B cell (primary cell): ENCODE results near the gene SUMF2.

Experiments
- EZH2 ChIP-seq: IDR thresholded peaks from 2 replicates; pipeline ENCODE4 v1.6.1; 2012; ENCODE audit warnings: borderline replicate concordance, low read depth, mild to moderate bottlenecking, moderate library complexity, low read length; ENCODE audit not compliant: insufficient read depth, poor library complexity, severe bottlenecking
- TF ChIP-seq, protein P1 (sequence below): fragments of 200-600 bp; IDR thresholded peaks from one replicate; pipeline ENCODE4 v1.8.0; 2022; ENCODE audit warnings: antibody characterized with exemption, mild to moderate bottlenecking

DNA sequence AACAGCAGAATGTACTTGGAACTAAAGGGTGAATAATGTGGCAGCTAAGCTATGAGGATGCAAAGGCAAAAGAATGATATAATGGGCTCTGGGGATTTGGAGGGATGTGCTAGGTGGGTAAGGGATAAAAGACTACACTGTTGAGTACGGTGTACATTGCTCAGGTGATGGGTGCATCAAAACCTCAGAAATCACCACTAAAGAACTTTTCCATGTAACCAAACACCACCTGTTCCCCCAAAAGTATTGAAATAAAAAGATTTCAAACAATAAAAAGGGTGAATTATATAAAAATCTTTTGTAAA lies 43.8 kb downstream of the SUMF2 start:
- TF ChIP-seq, protein P1, sequence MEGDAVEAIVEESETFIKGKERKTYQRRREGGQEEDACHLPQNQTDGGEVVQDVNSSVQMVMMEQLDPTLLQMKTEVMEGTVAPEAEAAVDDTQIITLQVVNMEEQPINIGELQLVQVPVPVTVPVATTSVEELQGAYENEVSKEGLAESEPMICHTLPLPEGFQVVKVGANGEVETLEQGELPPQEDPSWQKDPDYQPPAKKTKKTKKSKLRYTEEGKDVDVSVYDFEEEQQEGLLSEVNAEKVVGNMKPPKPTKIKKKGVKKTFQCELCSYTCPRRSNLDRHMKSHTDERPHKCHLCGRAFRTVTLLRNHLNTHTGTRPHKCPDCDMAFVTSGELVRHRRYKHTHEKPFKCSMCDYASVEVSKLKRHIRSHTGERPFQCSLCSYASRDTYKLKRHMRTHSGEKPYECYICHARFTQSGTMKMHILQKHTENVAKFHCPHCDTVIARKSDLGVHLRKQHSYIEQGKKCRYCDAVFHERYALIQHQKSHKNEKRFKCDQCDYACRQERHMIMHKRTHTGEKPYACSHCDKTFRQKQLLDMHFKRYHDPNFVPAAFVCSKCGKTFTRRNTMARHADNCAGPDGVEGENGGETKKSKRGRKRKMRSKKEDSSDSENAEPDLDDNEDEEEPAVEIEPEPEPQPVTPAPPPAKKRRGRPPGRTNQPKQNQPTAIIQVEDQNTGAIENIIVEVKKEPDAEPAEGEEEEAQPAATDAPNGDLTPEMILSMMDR: no peak
- TF ChIP-seq EZH2: no peak
